Hematopoietic multipotent progenitor cell treated with erythropoietin and hydrocortisone succinate and interleukin-3 and kit ligand, for 8 days (in vitro differentiated cells): ENCODE results near the gene CCK.
A peak's percentile ranks its signal among the peaks of the same experiment; 100 is the strongest.
"Not testable (repeated sequence)": the region's sequence is repeated elsewhere in the genome, so short reads cannot be mapped to it uniquely, and the experiment has no call there.

Experiments used
- DNase-seq: peaks from one replicate; pipeline ENCODE4 v3.0.0-alpha.2; 2015

The CCK gene

GRCh38 chr3:42266085-42266484, at the start of gene CCK:
Gene CCK (minus strand): TSS chr3:42266185. CDS start chr3:42263630, 2,555 bp downstream.
- DNase-seq, result no peak

GRCh38 chr3:42314411-42314810, 48.4 kb upstream of the CCK start:
- DNase-seq, result no peak

GRCh38 chr3:42308651-42309050, 42.7 kb upstream of the CCK start:
- DNase-seq, result no peak

DNA sequence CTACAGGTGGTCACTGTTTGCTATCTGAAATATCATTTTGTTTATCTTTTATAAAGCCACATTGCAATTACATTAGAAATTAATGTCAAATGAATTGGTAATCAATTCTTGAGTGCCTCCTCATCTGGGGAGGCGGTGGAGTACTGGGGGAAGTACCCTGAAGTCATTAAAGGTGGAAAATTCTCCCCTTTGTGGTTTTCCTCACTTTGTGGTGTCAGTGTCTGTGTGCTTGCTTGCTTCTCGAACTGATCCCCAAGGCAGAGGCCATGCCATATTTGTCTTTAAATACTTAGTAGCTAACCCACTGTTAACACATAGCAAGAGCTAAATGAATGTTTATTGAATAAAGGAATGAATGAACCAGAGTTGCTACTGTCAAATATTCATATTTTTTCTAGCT, 40.5 kb upstream of the CCK start:
- DNase-seq, result no peak

DNA sequence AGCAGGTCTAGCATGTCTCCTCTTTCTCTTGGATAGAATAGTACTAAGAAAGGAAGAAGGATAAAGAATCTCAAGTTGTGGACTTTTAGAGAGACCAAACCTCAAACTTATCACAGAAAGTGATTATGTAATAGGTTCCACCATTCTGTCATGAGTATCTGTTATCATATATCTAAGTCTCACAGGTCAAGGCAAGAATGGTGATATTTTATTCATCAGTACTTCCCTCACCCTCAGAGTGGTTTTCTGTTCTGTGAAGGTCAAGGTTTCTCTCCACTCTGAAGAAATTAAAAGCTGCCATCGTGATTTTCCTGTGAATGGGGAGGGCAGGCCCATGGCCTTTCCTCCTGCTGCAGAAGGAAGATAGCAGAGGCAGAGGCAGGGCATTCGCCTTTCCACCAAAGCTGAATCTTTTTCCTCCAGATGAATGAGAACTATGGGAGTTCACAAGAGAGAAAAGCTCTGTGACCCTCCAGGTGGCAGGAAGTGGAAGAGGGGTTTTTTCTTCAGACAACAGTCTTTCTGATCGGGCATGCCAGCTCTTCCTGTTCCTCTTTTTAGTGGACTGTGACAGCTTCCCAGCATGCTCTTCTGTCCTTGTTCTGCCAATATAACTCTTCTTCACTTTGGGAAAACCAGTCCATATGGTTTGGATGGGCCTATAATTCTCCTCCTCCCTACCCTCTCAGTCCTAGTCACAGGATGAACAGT, 37.1 kb upstream of the CCK start:
- DNase-seq, result no peak

GRCh38 chr3:42301446-42302175, 35.6 kb upstream of the CCK start:
- no peak for DNase-seq

DNA sequence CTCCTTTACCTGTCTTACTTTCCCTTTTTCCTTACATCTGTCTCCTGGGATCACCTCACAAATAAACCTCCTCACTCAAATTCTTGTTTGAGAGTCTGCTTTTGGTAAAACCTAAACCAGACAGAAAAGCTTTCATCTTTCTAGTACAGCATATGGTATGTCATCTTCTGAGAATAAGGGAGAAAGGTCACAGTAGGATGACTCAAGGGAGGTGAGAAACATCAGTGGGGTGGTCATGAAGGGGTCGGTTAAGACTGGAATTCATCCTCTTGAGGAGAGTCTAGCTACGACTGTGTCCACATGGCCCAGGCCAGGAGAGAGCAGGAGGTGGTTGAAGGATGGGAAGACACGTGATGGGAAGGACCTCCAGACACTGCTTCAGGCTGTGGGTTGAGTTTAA, 34.8 kb upstream of the CCK start:
- DNase-seq, result no peak

DNA sequence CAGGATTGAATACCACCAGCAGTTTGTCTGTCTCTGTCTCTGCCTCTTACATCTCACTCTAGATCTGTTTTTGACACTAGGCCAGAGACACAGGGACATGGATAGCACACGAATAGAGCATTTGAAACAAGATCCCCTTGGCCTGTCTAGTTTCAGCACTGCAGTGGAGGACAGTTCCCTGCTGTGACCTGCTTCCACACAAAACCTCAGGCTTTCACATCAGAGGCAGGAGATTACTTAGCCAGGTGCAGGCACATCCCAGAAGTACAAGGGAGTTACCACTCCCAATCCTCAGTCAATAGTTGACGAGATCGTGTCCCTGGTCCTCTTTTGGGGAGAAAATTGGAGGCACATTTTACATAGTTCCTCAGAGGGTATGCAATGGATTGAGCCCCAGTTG, 34.0 kb upstream of the CCK start:
- peak; percentile 9 for DNase-seq

DNA sequence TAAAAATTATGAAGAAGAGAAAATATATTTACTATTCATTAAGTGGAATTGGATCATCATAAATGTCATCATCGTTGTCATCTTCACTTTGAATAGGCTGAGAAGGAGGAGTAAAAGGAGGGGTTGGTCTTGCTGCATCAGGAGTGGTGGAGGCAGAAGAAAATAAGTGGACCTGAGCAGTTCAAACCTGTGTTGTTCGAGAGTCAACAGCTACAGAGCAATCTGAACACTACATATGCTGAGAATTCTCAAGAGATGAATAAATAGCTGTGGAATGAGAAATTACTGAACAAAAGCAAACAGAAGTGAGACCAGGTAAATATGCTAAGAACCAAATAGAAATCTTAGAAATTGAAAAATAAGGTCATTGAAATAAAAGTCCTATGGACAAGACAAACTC, 32.3 kb upstream of the CCK start:
- DNase-seq, result no peak

- DNase-seq, result no peak
Observed at GRCh38 chr3:42292009-42292408, 26.0 kb upstream of the CCK start.

DNA sequence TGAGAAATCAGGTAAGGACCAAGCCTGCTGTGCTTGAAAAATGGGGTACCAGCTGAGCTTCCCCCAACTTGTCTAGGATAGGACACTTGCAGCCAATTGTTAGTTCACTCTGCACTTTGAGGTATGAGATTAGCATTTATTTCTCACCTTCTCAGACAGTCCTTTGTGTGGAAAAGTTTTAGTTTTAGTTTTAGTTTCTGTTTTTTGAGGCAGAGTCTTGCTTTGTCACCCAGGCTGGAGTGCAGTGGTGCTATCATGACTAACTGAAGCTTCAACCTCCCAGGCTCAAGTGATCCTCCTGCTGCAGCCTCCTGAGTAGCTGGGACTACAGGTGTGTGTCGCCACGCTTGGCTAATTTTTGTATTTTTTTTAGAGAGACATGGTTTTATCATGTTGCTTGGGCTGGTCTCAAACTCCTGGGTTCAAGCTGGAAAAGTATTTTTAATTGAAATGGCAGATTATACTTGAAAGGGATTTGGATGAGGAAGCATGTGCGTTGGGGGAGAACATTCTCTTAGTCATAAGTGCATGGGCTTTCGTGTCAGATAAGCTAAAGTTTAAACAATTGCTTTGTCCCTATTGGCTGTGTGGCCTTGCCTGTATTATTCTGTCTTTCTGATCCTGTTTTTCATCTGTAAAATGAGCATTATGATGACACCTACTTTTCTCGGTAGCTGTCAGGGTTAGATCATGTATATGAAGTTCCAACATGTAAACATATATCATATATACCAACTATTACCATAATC, 25.2 kb upstream of the CCK start:
- DNase-seq, result no peak

DNA sequence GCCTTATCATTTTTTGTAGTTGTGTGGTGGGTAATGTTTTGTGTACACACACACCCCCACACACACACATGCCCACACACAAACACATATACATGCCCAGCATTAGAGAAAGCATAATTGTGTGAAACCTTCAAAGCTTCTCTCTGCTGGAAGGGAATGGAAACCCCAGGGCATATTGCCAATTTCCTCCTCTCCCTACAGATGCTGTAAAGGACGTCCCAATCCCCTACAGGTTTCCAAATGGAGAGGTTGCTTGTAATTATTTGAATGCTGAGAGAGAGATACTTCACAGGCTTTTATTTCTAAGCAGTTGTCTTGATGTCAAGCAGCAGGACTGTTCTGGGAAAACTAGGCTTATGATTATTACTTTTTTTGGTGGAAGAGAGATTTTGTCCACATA, 23.0 kb upstream of the CCK start:
- DNase-seq, result no peak

GRCh38 chr3:42288385-42288784, 22.4 kb upstream of the CCK start:
- DNase-seq, result no peak

DNA sequence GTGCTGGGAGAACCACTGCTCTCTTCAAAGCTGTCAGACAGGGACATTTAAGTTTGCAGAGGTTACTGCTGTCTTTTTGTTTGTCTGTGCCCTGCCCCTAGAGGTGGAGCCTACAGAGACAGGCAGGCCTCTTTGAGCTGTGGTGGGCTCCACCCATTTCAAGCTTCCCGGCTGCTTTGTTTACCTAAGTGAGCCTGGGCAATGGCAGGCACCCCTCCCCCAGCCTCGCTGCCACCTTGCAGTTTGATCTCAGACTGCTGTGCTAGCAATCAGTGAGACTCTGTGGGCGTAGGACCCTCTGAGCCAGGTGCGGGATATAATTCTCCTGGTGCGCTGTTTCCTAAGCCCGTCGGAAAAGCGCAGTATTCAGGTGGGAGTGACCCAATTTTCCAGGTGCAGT, 21.4 kb upstream of the CCK start:
- not testable (repeated sequence) for DNase-seq

GRCh38 chr3:42277676-42278075, 11.7 kb upstream of the CCK start:
- DNase-seq, result no peak

GRCh38 chr3:42276141-42277132, 10.5 kb upstream of the CCK start:
- no peak for DNase-seq

DNA sequence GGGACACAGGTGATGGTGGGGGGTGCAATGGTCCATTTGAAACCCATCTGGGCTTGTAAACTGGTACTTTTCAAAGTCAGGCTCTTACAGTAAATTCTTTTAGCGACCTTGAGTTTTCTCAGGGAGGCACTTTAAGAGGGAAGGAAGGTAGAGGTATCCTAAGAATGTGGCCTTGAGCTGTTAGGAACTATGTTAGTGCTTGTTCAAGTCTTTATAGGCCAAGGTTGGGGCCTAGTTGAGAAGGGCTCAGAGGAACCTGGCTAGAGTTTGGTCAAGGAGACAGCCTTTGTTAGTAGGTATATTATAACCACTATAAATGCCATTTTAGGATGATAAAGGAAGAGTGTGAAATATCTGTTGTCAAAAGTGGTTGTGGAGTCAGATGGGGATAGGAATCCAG, 9.2 kb upstream of the CCK start:
- no peak for DNase-seq

DNA sequence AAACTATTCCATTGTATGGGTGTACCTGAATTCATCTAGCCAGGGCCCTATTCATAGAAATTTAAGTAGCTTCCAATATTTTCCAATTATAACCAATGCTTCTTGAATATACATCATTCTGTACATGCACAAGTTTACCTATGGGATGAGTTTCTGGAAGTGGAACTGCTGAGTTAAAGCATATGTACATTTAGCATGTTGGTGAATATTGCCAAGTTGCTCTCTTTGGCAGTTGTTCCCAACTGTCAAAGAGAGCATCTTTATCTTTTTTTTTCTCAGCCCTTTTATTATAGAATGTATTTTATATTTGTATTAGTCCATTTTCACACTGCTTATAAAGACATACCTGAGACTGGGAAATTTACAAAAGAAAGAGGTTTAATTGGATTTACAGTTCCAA, 8.3 kb upstream of the CCK start:
- DNase-seq, result no peak

GRCh38 chr3:42273361-42273760, 7.4 kb upstream of the CCK start:
- no peak for DNase-seq

DNA sequence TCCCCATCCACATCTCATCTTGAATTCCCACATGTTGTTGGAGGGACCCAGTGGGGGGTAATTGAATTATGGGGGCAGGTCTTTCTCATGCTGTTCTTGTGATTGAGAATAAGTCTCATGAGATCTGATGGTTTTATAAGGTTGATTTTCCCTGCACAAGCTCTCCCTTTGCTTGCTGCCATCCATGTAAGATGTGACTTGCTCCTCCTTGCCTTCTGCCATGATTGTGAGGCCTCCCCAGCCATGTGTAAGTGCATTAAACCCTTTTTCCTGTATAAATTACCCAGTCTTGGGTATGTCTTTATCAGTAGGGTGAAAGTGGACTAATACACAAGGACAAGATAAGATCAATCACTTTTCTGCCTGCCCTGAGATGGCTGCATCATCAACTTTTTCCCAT, 5.8 kb upstream of the CCK start:
- no peak for DNase-seq

- DNase-seq, result no peak
Observed at GRCh38 chr3:42270561-42270960, 4.6 kb upstream of the CCK start.

- no peak for DNase-seq
Observed at GRCh38 chr3:42269647-42270046, 3.7 kb upstream of the CCK start.

- no peak for DNase-seq
Observed at GRCh38 chr3:42267878-42268277, 1.9 kb upstream of the CCK start.
